Stomach (tissue), 4 donors: ENCODE measurements around the gene TIPARP.

Experiments
- POLR2A ChIP-seq, 4 donors: fragments of 450-650 bp; IDR thresholded peaks; one replicate each; pipeline ENCODE4 v1.6.1; 2016; ENCODE audit warnings: antibody characterized with exemption in 4 of 4, control low read depth in 2 of 4, mild to moderate bottlenecking in 1 of 4, moderate library complexity in 1 of 4
- POLR2AphosphoS5 ChIP-seq, 3 donors: sonication (generic); formaldehyde crosslinking; IDR thresholded peaks; one replicate each; pipeline ENCODE4 v1.6.1; 2016; ENCODE audit warnings: antibody characterized with exemption in 3 of 3
- TF ChIP-seq, protein P1 (sequence below), 7 experiments: fragments of 450-650 bp in 4 of 7; fragments of 200-600 bp in 3 of 7; sonication (generic) in 3 of 7; IDR thresholded peaks; one replicate each; pipeline ENCODE4 v1.5.1; 2016 to 2019; ENCODE audit warnings: antibody characterized with exemption in 7 of 7, control low read depth in 2 of 7, mild to moderate bottlenecking in 1 of 7

DNA sequence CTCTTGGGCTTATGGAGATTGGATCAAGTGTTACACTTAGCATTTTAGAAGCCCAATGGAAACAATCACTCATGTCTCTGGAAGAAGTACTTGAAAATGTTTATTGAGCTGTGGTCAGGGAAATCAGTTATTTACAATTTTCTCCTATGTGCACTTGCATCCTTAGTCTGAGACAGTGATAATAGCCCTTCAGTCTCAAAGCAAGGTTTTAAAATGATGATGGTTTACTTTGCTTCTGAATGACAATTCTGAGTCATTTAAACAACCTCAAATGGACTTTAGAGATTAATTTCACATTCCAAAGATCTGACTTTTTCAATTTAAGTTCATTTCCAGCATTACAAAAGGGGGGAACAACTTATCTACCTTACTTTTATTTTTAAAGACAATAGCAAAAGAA lies 20.1 kb downstream of the TIPARP start:
- TF ChIP-seq, protein P1, sequence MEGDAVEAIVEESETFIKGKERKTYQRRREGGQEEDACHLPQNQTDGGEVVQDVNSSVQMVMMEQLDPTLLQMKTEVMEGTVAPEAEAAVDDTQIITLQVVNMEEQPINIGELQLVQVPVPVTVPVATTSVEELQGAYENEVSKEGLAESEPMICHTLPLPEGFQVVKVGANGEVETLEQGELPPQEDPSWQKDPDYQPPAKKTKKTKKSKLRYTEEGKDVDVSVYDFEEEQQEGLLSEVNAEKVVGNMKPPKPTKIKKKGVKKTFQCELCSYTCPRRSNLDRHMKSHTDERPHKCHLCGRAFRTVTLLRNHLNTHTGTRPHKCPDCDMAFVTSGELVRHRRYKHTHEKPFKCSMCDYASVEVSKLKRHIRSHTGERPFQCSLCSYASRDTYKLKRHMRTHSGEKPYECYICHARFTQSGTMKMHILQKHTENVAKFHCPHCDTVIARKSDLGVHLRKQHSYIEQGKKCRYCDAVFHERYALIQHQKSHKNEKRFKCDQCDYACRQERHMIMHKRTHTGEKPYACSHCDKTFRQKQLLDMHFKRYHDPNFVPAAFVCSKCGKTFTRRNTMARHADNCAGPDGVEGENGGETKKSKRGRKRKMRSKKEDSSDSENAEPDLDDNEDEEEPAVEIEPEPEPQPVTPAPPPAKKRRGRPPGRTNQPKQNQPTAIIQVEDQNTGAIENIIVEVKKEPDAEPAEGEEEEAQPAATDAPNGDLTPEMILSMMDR (IDR thresholded peaks at IDR 0.05) = no peak
- TF ChIP-seq POLR2AphosphoS5 (IDR thresholded peaks at IDR 0.05) = no peak
- no peak for TF ChIP-seq POLR2A (IDR thresholded peaks at IDR 0.05)
